GM20000 (cell line): Measurements from ENCODE around the gene ITGB1.
"Not testable (repeated sequence)": the region's sequence is repeated elsewhere in the genome, so short reads cannot be mapped to it uniquely, and the experiment has no call there.

Experiments used
- DNase-seq: peaks from one replicate; pipeline ENCODE4 v3.0.0; 2012; ENCODE audit warnings: low spot score
- TF ChIP-seq, protein P1 (sequence below): IDR thresholded peaks from 2 replicates; pipeline ENCODE4 v1.5.1; 2012; ENCODE audit warnings: mild to moderate bottlenecking, control low read depth; ENCODE audit errors: extremely low read depth, missing control alignments

The ITGB1 gene

DNA sequence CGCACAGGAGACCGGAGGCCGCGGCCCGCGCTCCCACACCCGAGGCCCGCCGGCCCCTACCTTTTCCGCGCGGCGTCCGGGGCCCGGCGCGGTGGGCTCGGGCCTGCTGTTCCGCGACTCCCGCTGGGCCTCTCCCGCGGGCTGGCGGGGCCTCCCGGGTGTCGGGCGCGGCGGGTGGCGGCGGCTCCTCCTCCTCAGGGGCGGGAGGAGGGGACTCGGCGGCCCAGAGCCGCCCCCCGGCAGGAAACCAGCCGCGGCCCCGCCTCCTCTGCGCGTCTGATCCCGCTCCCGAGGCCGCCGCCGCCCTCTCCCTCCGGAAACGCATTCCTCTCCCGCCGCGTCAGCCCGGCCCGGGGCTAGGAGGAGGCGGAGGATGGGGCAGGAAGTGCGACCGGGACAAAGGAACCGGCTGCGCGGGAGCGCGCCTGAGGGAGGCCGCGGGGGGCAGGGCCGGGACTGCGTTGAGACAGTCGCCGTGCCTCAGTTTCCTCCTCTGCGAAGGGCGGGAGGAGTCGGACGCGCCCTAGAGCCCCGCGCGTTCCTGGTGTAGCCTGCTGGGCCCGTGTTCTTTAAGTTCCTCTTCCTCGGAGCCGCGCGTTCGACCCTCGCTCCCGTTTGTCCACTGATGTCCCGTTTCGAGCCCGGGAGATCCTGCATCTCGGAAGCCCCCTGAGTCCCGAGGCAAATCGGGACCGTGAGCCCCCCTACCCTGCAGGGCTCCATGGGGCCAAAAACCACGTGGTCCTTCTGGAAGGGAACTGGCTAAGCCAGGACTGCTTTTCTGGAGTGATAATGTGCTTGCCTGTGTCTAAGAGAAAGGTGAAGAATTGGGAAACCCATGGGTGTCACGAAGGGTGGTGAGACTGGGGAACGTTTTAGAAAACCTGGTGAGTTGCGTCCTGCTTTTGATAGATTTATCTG, at the start of gene ITGB1:
TSS of gene ITGB1 (minus strand) at position 146 of the 921 bp plus-strand sequence. CDS start 22,672 bp downstream, outside the sequence.
- peak; percentile 92 for DNase-seq
- TF ChIP-seq, protein P1, sequence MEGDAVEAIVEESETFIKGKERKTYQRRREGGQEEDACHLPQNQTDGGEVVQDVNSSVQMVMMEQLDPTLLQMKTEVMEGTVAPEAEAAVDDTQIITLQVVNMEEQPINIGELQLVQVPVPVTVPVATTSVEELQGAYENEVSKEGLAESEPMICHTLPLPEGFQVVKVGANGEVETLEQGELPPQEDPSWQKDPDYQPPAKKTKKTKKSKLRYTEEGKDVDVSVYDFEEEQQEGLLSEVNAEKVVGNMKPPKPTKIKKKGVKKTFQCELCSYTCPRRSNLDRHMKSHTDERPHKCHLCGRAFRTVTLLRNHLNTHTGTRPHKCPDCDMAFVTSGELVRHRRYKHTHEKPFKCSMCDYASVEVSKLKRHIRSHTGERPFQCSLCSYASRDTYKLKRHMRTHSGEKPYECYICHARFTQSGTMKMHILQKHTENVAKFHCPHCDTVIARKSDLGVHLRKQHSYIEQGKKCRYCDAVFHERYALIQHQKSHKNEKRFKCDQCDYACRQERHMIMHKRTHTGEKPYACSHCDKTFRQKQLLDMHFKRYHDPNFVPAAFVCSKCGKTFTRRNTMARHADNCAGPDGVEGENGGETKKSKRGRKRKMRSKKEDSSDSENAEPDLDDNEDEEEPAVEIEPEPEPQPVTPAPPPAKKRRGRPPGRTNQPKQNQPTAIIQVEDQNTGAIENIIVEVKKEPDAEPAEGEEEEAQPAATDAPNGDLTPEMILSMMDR, result no peak

DNA sequence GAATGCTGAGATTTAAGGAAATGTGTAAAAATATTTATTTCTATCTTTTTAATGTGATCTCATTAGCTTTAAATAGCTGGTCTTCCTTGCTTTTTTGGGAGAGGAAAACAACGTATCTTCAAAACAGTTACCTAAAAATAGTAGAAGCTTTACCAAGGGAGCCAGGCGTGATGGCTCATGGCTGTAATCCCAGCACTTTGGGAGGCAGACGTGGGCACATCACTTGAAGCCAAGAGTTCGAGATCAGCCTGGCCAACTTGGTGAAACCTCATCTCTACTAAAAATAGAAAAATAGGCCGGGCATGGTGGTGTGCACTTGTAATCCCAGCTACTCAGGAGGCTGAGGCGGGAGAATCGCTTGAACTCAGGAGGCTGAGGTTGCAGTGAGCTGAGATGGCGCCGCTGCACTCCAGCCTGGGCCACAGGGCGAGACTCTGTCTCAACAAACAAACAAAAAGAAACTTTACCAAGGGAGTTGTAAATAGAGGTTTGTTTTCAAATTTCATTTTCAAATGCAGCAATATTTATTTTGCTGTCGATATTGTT, 48.4 kb upstream of the ITGB1 start:
- TF ChIP-seq, protein P1, result no peak
- no peak for DNase-seq

DNA sequence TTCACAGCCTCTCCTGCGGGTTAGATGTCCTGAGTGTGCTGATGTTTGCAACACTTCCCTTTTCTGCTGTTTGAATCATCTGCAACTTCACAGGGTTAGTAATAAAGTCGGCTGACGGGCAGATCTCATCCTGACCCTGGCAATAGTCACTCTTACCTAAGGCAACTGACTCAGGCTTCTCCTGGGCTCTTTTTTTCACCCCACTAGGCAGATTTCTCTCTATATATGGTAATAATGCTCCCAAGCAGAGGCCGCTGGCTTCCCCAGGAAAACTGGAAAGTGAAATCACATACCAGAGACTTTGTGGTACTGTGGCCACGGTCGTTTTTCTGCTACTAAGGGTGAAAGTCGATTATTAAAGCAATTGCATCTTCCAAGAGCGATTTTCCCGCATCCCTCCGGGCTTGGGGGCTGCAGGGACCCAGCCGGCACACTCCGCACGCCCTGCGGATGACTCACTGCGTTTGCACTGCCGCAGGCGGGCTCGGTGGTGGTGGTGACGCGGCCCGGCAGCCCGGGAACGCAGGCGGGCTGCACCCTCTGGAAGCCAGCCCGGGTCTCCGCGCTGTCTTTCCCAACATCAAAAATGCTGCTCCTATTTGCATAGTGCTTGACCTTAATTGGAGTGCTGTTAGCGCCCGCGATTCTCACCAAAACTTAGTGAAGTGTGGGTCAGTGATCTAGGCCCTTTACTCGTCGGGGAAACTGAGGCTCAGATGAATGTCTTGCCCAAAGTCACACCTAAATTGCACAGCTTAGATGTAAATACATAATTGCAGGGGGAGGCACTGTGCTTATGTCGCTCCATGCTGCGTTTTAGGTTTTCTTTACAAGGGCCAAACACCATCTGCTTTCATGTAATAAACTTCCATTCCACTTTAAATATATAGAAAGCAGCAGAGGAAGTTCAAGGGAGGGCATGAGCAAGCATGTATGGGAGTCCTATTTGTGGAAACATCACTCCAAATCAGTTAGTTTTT, 47.6 kb upstream of the ITGB1 start:
- DNase-seq, result peak; percentile 58
- TF ChIP-seq, protein P1, result no peak

DNA sequence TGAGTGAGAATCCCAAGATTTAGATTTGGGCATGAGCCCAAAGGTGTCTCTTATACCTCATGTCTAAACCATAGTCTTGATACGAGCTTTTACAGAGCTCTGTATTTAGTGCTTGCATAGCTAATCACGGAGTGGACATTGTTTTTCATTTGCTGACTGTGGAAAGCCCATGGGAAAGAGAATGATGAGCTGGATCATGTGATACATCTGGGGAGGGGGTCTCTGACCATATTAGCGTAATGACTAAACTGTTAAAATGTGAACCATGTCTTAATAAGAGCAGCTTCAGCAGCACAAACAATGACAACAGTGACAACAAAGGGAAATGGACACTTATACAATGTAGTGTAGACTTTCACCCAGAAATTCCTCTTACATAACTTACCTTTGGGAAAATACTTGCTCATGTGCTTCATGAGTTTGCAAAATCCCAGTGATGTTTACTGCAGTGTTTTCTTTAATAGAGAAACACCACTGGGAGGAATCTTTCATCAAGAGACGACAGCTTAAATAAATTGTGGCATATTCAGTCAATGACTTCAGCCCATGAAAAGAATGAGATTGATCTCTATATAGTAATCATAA, 44.0 kb upstream of the ITGB1 start:
- TF ChIP-seq, protein P1, result no peak
- no peak for DNase-seq

DNA sequence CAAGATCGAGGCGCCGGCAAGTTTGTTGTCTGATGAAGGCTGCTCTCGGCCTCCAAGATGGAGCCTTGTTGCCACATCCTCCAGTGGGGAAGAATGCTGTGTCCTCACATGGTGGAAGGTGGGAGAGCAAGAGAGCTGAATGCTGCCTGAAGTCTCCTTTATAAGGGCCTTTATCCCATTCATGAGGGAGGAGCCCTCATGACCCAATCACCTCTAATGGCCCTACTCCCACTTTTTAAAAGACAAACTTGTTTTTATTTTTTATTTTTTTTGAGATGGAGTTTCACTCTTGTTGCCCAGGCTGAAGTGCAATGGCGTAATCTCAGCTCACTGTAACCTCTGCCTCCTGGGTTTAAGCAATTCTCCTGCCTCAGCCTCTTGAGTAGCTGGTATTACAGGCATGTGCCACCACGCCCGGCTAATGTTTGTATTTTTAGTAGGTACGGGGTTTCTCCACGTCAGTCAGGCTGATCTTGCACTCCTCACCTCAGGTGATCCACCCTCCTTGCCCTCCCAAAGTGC, 40.1 kb upstream of the ITGB1 start:
- DNase-seq, result not testable (repeated sequence)

DNA sequence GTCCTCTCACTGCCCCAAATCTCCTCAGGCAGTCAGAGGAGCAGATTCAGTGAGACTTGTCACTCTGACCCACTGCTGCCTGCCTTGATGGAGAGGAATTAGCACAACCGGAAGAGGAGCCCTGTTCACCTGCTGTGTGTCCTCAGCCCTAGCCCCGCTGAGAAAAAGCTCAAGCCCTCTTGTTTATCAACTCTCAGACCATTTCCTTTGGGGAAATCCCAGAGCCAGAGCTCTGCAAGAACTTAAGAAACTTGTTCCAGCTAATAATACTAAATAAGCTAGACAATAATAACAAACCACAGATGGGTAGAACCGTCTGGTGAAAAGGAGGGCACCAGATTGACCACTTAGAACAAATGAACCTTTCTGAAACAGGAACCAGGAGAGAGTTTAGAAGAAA, 37.7 kb upstream of the ITGB1 start:
- TF ChIP-seq, protein P1, result no peak
- DNase-seq, result peak; percentile 34

DNA sequence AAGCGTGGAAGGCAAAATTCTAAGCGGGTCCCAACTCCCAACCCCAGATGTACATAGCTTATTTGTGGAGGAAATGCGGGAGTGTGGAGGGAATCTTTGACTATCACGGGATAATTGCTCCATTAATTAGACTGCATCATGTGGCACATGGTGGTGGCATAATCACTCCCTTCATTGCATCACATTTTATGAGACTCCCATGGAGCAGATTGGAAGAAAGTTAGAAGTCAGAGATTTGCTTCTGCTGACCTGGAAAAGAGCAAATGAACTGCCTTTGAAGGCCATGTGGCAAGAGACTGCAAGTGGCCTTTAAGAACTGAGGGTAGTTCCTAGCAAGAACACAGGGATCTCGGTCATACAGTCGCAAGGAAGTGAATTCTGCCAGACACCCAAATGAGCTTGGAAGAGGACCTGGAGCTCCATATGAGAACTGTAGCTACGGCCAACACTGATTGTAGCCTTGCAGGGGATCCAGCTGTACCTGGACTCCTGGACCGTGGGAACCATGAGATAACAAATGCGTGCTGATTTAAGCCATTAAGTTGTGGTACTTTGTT, 37.1 kb upstream of the ITGB1 start:
- TF ChIP-seq, protein P1, result no peak
- no peak for DNase-seq

DNA sequence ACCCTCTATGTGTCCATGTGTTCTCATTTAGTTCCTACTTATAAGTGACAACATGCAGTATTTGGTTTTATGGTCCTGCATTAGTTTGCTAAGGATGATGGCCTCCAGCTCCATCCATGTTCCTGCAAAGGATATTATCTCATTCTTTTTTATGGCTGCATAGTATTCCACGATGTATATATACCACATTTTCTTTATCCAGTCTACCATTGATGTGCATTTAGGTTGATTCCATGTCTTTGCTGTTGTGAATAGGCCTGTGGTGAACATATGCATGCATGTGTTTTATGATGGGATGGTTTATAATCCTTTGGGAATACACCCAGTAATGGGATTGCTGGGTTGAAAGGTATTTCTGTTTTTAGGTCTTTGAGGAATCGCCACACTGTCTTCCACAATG, 36.6 kb upstream of the ITGB1 start:
- DNase-seq, result not testable (repeated sequence)

DNA sequence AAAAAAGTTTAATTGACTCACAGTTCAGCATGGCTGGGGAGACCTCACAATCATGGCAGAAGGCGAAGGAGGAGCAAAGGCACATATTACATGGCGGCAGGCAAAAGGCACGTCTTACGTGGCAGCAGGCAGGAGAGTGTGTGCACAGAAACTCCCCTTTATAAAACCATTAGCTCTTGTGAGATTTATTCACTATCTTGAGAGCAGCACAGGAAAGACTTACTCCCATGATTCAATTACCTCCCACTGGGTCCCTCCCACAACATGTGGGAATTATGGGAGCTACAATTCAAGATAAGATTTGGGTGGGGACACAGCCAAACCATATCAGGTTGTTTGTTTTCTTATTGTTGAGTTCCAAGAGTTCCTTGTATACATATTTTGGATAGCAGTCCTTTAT, 34.3 kb upstream of the ITGB1 start:
- not testable (repeated sequence) for DNase-seq
